GM06990 (cell line): ENCODE data around the gene DCPS.

Source experiments
- DNase-seq: peaks from one replicate; pipeline ENCODE4 v3.0.0-alpha.2; 2011; ENCODE audit not compliant: insufficient read length; ENCODE audit errors: extremely low read depth
- H3K27me3 ChIP-seq: replicated peaks from 2 replicates; pipeline ENCODE4 v1.6.0; 2011; ENCODE audit warnings: low read length; ENCODE audit not compliant: control insufficient read depth, insufficient read depth
- H3K36me3 ChIP-seq: 2 replicates; pipeline ENCODE4 v1.5.1; 2011; ENCODE audit warnings: low read length; ENCODE audit not compliant: control insufficient read depth, insufficient read depth
- H3K4me3 ChIP-seq: replicated peaks from 2 replicates; pipeline ENCODE4 v1.5.1; 2011; ENCODE audit warnings: low read depth, mild to moderate bottlenecking, control low read depth, low read length
- TF ChIP-seq, protein P1 (sequence below): IDR thresholded peaks from 2 replicates; pipeline ENCODE4 v1.5.1; 2011; ENCODE audit warnings: low read length, control low read depth, mild to moderate bottlenecking, inconsistent platforms; ENCODE audit not compliant: insufficient read depth, poor library complexity, severe bottlenecking

The DCPS gene

GRCh38 chr11:126262216-126262615, 41.6 kb upstream of the DCPS start:
- no peak for DNase-seq
- Histone ChIP-seq H3K27me3 (no peaks in the 10 kb centered on the region), H3K4me3 (no peak overlapping the region), H3K36me3 (peaks cover 38% of the 10 kb centered on the region)
- TF ChIP-seq, protein P1, sequence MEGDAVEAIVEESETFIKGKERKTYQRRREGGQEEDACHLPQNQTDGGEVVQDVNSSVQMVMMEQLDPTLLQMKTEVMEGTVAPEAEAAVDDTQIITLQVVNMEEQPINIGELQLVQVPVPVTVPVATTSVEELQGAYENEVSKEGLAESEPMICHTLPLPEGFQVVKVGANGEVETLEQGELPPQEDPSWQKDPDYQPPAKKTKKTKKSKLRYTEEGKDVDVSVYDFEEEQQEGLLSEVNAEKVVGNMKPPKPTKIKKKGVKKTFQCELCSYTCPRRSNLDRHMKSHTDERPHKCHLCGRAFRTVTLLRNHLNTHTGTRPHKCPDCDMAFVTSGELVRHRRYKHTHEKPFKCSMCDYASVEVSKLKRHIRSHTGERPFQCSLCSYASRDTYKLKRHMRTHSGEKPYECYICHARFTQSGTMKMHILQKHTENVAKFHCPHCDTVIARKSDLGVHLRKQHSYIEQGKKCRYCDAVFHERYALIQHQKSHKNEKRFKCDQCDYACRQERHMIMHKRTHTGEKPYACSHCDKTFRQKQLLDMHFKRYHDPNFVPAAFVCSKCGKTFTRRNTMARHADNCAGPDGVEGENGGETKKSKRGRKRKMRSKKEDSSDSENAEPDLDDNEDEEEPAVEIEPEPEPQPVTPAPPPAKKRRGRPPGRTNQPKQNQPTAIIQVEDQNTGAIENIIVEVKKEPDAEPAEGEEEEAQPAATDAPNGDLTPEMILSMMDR = no peak

DNA sequence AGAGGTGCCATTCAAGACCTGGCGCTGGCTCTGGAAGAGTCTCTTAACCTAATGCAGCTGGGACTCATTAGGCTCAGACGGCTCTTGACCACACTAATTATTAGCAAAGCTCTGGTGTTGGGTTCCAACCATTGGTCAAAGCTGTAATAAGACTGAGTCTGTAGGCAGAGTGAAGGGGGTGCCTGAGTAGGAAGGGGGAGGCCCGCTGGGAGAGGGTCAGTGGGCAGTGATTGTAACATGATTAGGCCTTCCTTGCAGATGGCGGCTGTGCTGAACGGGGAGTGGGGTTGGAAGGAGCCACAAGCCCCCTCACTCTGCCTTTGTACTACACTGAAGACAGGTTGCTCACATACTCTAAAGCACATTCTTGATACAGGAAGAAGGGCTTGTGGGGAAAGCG, 40.4 kb upstream of the DCPS start:
- Histone ChIP-seq H3K4me3 (no peak overlapping the region), H3K27me3 (no peaks in the 10 kb centered on the region), H3K36me3 (peaks cover 38% of the 10 kb centered on the region)
- DNase-seq = no peak
- TF ChIP-seq, protein P1 = no peak

DNA sequence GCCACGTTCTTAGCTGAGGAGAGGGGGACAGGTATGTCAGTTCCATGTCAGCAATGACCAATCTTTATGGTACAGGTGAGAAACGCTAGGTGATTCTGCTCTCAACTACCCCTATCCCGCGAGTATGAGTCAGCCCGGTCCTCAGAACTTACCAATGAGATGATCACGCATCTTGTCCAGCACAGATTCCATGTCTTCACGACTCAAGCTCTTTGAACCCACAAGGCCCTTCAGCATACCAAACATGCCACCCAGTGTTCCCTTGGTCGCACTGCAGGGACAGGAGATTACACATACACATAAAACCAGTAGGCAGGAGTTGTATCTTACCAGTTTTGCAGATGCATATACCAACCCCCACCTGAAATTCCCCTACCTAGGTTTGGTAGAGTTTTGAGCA, 38.0 kb upstream of the DCPS start:
- TF ChIP-seq, protein P1 = no peak
- no peak overlapping the region for H3K4me3 ChIP-seq
- H3K36me3 ChIP-seq = peaks cover 38% of the 10 kb centered on the region
- no peak for DNase-seq
- H3K27me3 ChIP-seq = no peaks in the 10 kb centered on the region

- Histone ChIP-seq H3K36me3 (peaks cover 39% of the 10 kb centered on the region), H3K4me3 (peak overlapping the region; percentile 94), H3K27me3 (no peaks in the 10 kb centered on the region)
- no peak for DNase-seq
- TF ChIP-seq, protein P1 = no peak
Measured at GRCh38 chr11:126267650-126268049, 36.2 kb upstream of the DCPS start.

DNA sequence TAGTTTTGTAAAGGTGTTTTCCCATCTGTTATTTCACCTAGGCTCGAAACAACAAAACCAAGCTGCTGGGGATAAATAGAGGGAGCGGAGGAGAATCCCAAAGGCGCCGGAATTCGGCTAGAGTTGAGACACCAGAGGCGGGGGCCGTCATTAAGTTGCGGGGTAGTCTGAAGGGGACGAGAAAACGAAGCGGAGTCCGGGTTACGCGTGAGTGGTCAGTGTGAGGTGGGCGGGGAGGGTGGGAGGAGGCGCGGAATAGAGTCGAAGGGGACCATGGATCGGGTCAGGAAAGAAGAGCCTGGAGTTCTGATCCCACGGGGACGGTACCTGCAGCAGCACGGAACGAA, 35.5 kb upstream of the DCPS start:
- TF ChIP-seq, protein P1 = no peak
- peak overlapping the region; percentile 94 for H3K4me3 ChIP-seq
- H3K27me3 ChIP-seq = no peaks in the 10 kb centered on the region
- peaks cover 41% of the 10 kb centered on the region for H3K36me3 ChIP-seq
- no peak for DNase-seq

DNA sequence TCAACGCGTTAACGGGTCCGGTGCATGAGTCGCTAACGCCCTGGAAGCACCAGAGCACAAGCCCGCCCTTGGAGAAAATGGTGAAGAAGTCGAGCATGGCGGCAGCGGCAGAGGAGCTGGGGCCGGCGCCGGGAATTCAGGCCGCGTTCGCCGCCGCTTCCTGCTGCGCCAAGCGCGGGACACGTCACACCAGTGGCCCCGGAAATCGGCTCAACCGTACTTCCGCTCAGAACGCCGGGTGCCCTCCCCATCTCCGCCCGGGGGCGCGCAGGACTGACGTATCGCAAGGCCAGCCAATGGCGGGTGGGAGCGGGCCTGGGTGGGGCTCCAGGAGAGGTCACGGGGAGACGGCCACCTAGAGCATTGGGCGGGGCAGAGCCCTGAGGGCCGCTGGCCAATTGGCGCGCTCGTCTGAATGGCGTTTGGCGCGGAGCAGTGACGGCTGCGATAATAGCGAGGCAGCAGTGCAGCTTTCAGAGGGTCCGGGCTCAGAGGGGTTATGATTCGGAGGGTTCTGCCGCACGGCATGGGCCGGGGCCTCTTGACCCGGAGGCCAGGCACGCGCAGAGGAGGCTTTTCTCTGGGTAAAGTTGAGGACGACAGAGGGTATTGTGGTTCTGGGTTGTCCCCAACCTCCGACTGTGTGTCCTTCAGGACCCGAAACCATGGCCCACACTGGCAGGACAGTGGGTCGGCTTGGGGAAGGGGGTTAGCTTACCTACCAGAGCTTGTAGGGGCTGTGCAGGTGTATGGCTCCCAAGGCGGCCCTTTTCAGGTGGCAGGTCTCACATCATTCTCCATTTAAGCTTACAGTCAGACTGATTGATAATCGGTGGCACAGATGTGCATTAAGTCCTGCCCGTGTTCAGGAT, 34.9 kb upstream of the DCPS start, which contains the start of the genes FOXRED1 and SRPRA:
Gene FOXRED1 (plus strand): TSS at position 447 of the 872 bp plus-strand sequence. CDS start 53 bp downstream, at position 500.
Gene SRPRA (minus strand): TSS at position 188 of the 872 bp plus-strand sequence. CDS start 91 bp downstream, at position 97.
- Histone ChIP-seq H3K36me3 (peaks cover 37% of the 10 kb centered on the region), H3K4me3 (peak within 1 kb of the TSS; percentile 94), H3K27me3 (no peaks in the 10 kb centered on the region)
- DNase-seq = peak; percentile 99
- TF ChIP-seq, protein P1 = no peak
